IPS DF 4.7 (cell line): Measurements from ENCODE around the gene GYG1.

Source experiments
- DNase-seq: peaks from one replicate; pipeline ENCODE4 v3.0.0-alpha.2; 2013; ENCODE audit warnings: low spot score; ENCODE audit errors: extremely low read depth

GYG1 gene

DNA sequence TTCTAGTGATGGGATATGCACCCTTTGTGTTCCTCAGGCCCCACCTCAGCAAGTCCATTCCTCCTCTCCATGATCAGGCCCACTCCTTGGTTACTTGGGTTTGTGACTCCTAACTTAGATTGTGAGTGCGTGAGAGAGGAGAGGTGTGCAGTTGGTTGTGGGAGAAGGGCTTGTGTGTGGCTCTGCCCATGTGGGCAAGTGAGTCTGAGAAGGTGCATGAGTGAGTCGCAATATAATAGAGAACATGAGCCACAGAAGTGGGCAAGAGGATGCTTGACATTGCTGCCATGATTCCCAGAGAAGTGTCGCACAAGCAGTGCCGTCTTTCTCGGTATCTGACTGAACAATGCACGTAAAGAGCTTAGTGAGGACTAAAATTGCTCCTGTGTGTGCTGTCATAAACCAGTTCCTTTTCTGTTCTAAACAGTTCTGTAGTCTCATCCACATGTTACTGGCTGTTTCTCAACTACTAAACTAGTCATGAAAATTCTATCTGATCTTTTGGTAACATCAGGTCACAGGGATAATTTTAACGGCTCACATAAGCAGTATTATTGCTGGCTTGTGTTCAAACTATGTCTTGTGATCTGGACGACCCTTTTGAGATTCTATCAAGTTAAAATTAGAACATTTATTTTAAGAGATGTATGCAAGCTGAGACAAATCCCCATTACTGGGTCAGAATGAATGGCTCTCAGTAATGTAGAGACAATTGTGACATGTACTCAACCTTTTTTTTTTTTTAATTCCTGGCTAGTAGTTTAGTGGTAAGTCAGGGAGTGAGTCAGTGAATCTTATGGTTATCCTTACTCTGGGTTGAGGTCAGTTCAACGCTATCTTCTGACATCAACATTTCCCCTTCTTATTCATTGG, 25.6 kb downstream of the GYG1 start:
- DNase-seq = no peak

DNA sequence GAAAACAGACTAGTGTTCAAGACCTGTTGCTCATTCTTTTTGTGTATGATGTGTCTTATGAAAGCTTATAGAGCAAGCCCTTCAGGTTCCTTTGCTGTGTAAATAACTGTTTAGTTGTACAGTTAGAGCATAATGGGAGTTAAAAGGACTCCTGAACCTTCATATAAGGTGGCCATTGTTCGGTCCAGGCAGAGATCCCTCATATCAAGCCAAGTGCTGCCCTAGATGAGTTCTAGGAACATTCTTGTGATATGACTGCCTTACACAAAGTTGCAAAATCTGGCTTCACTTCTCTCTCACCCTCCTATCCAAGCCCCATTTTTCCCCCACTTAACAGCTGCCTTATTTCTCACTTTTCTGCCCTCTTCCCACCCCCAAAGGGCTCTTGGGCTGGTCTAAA, 26.9 kb downstream of the GYG1 start:
- no peak for DNase-seq

DNA sequence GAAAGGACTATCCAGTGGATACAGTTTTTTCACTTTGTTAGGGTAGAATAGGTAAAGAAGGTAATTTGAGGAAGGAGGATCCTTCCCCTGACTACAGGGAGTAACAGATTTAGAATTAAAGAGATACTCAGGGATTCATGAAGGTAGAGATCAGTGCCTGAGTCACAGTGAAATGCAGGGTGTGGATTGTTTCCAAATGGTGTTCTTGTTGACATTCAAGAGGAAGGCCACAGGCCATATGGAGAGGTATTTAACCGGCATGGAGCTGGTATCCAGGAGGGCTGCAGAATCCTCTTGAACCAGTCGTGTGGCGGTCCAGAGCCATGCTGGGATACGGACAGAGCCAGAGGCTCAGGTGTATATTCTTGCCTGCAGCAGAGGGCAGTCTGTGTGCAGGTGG, 28.2 kb downstream of the GYG1 start:
- DNase-seq = no peak

DNA sequence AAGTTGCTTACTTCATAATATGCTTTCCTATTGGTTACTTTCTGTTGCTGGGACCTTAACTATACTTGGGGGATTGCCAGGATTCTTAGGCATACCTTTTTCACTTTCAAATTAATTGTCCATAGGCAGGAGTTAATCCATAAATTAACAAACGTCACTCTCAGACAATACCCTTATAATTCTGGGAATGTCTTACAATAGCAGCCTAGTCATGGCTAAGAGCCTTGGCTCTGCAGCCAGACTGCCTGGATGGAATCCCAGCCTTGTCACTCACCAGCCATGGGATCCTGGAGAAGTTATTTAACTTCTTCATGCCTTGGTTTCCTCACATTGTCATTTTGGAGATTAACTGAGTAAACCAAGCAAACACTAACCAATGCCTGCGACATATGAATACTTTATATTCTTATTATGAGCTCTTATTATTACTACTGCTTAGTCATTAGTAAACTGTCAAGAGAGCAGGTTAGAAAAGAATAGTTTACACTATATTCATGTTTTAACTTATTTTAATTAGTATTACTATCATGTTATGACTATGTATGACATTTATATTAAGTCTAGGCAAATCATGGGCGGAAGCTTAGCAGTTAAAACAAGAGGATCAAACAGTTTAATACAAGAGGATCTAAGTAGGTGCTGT, 29.0 kb downstream of the GYG1 start:
- DNase-seq = no peak

DNA sequence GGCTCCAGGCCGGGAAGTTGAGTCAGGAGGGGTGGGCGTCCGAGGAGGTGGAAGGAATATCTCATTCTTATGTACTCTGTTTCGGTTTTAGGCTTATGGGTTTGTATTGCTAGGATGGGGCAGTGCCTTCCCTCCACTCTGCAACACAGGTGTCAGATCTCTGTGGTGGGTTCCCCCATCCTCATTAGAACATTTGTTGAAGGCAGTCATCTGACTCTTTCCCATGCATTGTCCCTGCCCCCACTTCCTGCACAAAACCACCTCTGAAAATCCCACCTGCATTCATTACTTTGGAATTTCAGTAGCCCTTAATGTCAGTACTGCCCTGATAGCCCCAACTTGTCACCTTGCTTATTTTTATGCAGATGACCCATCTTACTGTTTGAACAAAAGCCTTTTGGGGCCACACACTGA, 29.5 kb downstream of the GYG1 start:
- DNase-seq = no peak

DNA sequence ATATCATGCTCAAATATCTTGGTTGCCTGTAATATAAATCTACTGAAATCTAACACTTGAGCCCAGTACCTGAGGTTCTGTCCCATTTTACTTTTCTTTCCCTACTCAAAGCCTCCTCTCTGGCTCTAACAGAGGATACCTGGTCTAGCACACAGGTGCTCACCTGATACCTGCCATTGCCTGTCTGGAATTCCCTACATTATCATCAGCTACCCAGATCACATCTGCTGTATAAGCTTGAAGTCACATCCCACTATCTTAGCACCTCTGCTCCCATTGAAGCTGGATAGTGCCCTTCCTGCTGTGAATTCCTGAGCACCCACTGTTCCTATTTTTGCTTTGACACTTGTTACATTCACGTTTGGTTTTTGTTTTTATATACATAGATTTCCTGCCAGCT, 30.5 kb downstream of the GYG1 start:
- DNase-seq = no peak

DNA sequence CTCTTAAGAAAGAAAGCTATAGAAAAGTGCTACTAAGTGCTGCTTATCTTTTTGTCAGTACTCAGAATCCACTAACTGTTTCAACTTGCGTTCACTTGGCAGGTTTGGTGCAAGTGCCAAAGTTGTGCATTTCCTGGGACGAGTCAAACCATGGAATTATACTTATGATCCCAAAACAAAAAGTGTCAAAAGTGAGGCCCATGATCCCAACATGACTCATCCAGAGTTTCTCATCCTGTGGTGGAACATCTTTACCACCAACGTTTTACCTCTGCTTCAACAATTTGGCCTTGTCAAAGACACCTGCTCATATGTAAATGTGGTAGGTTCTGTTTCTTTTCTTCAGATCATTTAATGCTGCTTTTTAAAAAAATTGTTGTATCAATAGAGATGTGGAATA, 32.6 kb downstream of the GYG1 start:
- no peak for DNase-seq

DNA sequence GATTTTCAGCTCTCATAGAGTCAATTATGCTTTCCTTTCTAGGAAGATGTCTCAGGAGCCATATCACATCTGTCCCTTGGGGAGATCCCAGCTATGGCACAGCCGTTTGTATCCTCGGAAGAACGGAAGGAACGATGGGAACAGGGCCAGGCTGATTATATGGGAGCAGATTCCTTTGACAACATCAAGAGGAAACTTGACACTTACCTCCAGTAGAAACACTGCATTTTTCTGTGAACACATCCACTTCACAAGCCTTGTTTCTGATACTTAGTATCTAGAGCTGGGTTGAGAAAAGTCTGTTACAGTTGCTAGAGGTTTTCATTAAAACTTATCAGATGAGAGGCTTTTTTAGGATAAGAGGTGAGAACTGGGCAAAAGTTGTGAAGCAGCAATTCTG, 35.4 kb downstream of the GYG1 start:
- no peak for DNase-seq

DNA sequence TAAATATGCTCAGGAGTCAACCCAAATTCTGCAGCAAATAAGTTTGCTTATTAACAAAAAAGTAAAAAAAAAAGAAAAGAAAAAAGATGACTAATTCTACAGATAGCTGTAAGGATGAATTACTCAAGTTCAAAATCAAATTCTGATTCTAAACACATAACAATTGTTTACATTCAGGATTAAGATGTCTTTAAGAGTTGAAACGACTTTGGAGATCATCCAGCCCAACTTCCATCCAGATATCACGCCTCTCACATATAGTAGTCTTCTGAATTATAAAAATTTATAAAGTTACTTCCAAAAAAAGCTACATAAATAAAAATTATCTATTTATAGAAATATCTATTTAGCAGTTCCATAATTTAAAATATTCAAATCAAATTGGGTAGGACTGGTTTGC, 39.8 kb downstream of the GYG1 start:
- no peak for DNase-seq

DNA sequence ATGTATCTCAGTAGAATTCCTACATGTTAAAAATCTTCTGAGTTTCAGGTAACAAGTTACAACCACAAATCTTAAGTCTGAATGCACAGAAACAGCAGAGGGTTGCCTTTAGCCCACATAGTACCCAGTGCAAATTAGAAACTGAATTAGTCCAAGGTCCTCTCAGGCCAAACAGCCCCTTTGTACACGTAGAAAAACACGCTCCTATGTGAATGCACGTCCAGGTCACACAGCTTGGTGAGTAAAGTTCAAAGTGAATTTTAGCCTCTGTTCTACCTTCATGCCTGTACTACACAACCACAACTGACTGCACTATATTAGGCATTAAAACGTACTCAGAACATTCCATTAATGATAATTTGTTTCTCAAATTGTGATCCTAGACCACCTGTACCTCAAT, 46.3 kb downstream of the GYG1 start:
- no peak for DNase-seq

DNA sequence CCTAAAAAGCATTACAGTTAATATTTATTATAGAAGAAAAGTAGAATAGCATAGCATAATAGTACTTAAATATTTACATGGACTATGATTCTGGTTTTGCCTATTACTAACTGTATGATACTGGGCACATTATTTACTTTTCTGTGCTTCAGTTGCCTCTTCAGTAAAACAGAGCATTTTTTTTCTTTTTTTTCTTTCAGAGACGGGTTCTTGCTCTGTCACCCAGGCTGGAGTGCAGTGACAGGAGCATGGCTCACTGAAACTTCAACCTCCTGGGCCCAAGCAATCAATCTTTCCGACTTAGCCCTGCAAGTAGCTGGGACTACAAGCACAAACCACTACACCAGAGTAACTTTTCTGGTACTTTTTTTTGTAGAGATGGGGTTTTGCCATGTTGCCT, 47.0 kb downstream of the GYG1 start:
- no peak for DNase-seq

DNA sequence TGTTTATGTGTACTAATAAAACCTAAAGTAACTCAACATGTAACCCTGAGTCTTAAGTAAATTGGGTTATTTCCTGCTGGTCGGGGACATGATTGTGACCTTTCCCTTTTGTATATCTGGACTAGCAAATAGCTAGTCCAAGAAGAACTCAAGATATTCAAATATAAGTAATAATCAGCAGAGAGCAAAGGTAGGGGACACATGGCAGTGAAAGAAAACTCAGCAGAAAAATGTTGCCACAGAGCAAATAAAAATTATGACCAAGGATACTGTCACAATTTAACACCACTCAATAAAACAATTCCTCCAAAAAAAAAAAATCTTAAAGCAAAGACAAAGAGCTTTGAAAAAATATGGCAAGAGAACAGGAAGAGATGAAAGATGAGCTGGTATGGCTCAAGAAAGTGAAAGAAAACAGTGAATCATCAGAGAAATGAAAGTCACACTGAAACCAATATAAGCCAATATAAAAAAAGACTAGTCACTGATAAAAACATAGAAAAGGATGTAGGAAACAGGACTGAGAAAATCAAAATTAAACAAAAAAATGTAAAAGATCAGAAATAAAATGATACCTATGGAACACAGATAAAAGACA, 51.5 kb downstream of the GYG1 start:
- DNase-seq = no peak

DNA sequence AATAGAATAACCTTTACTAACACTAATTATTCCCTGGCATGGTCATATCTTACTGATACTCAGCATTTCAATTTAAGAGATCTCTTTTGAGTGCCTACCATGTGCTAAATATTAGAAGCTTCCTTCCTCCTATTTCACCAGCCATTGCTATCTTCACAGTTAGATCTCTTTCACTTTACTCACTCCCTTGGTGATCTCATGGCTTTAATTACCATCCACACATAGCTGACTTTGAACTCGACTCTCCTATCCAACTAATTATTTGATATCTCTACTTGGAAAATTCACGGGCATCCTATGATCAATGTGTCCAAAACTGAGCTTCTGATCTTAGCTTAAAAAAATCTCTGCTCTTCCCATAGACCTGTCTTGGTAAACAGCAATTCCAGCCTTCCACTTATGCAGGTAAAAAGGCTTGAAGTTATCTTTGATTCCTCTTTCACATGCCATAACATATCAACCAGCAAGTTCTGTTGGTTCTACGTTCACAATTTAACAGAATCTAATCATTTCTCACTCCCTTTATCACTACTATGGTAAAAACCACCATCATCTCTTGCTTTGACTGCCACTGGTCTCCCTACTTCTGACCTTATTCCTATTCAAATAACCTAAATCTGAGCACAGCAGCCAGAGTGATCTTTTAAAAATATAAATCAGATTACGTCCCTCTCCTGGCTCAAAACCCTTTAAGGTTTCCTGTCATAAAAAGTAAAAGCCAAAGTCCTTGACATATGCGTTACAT, 53.2 kb downstream of the GYG1 start:
- DNase-seq = no peak

DNA sequence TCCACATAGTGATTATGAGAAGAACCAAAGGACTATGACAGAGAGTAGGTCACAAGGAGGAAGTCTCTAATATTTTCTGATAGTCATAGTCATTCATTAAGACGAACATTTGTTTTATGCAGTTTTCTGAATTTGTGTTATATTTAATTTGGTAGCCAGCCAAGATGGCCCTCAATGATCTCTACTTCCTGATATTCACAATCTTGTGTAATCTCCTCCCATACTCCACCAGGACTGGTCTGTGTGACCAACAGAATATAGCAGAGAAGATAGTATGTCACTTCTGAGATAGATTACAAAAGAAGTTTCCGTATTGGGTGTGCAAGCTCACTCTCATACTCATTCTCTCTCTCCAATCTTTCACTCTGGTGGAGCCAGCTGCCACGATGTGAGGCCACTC, 64.2 kb downstream of the GYG1 start:
- no peak for DNase-seq

DNA sequence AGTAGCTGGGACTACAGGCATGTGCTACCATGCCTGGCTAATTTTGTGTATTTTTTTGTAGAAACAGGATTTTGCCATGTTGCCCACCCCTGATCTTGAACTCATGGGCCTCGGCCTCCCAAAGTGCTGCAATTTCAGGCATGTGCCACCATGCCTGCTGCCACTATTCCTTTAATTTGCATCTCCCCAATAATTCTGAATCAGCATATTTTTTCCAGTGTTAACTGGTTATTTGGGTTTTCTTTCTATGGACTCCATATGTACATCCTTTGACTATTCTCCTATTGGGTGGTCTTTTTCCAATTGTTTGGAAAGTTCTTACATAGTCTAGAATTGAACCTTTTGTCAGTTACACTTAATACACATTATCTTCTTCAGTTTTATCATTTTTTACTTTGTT, 66.9 kb downstream of the GYG1 start:
- no peak for DNase-seq

DNA sequence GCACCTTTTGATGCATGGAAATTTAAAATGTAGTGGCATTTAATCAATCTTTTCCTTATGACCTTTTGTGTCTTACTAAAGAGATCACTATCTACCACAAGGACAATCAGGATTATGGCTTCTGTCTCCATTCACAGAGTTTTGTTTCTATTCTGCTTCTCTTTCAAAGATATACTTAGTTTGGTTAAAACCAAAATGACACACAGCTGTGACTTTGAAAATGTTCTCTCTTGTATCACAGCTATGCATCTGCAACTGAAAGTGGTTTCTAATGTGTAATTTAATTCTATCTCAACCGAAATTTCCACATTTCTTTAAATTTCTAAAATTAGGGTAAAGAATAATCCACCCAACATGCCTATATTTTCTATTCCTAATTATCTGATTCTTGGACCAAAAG, 67.3 kb downstream of the GYG1 start:
- no peak for DNase-seq

DNA sequence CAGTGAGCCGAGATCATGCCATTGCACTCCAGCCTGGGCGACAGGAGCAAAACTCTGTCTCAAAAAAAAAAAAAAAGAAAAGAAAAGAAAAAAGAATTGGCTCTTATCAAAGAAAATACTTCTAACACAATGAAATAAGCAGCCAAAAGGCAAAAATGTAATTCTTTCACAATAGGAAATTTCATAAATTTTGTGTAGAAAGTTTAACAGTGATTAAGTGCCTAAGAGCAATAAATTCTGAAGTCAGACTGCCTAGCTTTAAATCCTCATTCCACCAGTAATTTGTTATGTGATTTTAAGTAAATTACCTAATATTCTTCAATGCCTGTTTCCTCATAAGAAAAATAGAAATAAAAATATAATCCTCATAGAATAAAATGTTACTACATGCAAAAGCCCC, 70.4 kb downstream of the GYG1 start:
- DNase-seq = no peak

DNA sequence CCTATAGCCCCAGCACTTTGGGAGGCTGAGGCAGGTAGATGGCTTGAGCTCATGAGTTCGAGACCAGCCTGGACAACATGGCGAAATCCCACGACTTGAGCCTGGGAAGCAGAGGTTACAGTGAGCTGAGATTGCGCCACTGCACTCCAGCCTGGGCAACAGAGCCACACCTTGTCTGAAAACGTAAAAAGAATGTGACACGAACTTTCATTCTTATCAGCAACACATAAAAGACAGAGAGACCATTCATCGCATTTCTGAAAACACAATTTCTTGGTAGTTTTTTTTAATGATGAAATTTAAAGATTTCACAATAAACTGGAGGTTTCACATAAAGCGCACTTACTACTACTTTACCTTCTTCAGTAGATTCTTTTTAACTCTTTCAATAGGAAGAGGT, 76.5 kb downstream of the GYG1 start:
- no peak for DNase-seq
